Measurements from ENCODE around the gene IRGQ.

Gene IRGQ

DNA sequence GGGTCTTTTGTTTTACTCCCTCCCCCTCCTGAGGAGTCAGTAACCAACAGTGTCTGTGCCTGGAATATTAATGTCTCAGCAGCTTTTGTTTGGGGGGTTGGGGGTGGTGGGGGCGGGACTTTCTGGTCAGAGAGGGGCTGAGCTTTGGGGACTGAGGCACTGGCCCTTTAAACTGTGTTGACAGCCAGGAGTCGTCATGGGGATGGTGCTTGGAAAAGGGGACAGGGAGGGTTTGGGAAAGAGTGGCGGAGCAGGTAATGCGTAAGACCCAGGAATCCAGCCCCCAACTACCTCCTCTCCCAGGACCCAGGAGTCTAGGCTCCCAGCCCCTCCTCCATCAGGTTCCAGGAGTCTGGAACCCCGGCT, 38.6 kb upstream of the IRGQ start:
- DNase-seq (ENCODE audit: low read depth, low spot score), result no peak
- H3K4me3 ChIP-seq (ENCODE audit: low read depth, low read length), result no peak overlapping the region
- in situ Hi-C loops (cut with HindIII; ENCODE audit: low sequenced_read_pairs), result no loop called here
- TF ChIP-seq, protein P1, sequence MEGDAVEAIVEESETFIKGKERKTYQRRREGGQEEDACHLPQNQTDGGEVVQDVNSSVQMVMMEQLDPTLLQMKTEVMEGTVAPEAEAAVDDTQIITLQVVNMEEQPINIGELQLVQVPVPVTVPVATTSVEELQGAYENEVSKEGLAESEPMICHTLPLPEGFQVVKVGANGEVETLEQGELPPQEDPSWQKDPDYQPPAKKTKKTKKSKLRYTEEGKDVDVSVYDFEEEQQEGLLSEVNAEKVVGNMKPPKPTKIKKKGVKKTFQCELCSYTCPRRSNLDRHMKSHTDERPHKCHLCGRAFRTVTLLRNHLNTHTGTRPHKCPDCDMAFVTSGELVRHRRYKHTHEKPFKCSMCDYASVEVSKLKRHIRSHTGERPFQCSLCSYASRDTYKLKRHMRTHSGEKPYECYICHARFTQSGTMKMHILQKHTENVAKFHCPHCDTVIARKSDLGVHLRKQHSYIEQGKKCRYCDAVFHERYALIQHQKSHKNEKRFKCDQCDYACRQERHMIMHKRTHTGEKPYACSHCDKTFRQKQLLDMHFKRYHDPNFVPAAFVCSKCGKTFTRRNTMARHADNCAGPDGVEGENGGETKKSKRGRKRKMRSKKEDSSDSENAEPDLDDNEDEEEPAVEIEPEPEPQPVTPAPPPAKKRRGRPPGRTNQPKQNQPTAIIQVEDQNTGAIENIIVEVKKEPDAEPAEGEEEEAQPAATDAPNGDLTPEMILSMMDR (IDR thresholded peaks at IDR 0.05; ENCODE audit: low read depth, low read length), result no peak

DNA sequence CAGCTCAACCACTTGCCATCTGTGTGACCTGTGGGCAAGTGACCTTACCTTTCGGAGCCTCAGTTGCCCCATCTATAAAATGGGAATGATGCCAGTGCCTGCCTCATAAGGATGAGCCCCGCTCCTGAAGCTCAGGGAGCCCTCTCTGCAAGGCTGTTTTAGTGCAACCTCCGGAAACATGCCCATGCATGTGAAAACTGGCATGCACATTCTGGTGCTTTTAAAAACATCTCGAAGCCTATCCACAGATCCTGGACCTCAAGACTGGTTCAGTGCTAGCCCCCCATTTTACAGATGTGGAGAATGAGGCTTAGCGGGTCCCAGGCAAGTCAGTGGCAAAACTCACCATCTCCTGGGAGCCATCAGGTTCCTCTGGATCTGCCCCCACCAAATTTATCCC, 38.1 kb upstream of the IRGQ start:
- in situ Hi-C loops (cut with HindIII; ENCODE audit: low sequenced_read_pairs), result no loop called here
- TF ChIP-seq, protein P1 (IDR thresholded peaks at IDR 0.05; ENCODE audit: low read depth, low read length), result no peak
- no peak overlapping the region for H3K4me3 ChIP-seq (ENCODE audit: low read depth, low read length)
- DNase-seq (ENCODE audit: low read depth, low spot score), result no peak

DNA sequence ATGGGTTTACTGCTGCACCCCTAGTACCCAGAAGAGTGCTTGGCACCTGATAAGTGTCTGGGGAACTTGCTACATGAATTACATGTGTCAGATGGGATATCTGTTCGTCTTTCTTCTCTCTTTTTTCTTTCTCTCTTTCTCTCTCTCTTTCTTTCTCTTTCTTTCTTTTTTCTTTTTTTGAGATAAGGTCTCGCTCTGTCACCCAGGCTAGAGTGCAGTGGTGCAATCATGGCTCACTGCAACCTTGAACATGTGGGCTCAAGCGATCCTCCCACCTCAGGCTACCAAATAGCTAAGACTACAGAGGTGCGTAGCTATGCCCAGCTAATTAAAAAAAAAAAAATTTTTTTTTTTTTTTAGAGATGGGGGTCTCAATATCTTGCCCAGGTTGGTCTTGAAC, 37.6 kb upstream of the IRGQ start:
- TF ChIP-seq, protein P1 (IDR thresholded peaks at IDR 0.05; ENCODE audit: low read depth, low read length), result no peak
- H3K4me3 ChIP-seq (ENCODE audit: low read depth, low read length), result no peak overlapping the region
- in situ Hi-C loops (cut with HindIII; ENCODE audit: low sequenced_read_pairs), result no loop called here
- DNase-seq (ENCODE audit: low read depth, low spot score), result no peak

DNA sequence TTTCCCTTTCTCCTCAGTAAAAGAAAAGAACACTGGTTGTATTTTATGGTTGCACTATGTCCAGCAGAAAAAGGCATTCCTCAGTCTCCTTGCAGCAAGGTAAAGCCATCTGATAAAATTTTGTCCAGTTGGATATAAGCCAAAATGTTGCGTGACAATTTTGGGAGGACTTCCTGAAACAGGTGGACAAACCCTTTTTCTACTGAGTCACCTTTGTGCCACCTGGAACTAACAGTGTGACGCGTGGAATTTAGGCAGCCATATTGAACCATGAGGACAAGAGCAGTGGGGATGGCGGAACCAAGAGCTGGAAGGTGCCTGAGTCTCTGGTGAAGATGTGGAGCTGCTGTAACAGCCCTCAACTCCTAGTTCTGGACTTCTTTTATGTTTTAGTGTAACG, 35.6 kb upstream of the IRGQ start:
- in situ Hi-C loops (cut with HindIII; ENCODE audit: low sequenced_read_pairs), result no loop called here
- no peak overlapping the region for H3K4me3 ChIP-seq (ENCODE audit: low read depth, low read length)
- no peak for DNase-seq (ENCODE audit: low read depth, low spot score)
- TF ChIP-seq, protein P1 (IDR thresholded peaks at IDR 0.05; ENCODE audit: low read depth, low read length), result no peak

DNA sequence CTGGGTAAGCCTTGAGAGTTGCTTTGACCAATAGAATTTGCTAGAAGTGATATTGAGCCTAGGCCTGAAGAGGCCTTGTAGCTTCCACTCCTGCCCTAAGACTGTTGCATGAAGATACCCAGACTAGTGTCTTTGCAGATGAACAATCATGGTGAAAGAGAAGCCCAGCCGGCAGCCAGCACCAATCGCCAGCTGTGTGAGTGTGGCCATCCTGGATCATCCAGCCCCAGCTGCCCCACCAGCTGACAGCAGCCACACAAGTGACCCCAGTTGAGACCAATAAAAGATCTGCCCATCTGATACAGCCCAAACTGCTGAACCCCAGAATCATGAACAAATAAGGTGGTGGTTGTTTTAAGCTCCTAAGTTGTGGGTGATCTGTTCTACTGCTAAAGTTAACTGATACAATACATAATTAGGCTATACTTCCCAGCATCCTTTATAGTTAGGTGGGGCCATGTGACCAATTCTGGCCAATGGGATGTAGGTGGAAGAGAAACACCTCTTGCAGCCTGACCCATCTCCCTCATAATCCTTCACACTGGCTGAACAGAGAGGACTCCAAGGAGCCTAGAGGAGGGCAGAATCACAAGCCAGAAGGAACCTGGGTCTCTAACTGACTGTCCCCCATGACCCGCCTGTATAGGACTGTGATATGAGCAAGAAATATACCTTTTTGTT, 32.9 kb upstream of the IRGQ start:
- TF ChIP-seq, protein P1 (IDR thresholded peaks at IDR 0.05; ENCODE audit: low read depth, low read length), result no peak
- DNase-seq (ENCODE audit: low read depth, low spot score), result no peak
- in situ Hi-C loops (cut with HindIII; ENCODE audit: low sequenced_read_pairs), result no loop called here
- H3K4me3 ChIP-seq (ENCODE audit: low read depth, low read length), result no peak overlapping the region

DNA sequence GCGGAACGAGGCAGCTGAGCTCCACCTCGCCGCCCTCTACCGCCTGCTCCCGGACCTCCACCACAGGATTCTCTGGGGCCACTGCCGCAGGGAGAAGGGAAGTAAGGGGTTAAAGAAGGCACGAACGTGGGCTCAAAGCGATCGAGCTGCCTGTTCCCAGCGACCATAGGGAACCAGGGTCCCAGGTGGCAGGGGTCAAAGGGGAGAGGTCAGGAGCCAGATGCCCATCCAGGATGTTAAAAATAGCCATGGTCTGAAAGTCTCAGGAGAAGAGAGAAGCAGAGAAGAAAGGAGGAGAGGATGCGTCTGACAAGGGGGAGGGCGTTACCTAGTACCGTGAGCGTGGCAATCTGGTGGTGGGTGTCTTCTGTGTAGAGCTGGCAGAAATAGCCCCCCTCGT, 30.9 kb upstream of the IRGQ start:
- no peak for DNase-seq (ENCODE audit: low read depth, low spot score)
- TF ChIP-seq, protein P1 (IDR thresholded peaks at IDR 0.05; ENCODE audit: low read depth, low read length), result no peak
- in situ Hi-C loops (cut with HindIII; ENCODE audit: low sequenced_read_pairs), result no loop called here
- no peak overlapping the region for H3K4me3 ChIP-seq (ENCODE audit: low read depth, low read length)
